ENCODE measurements around the gene OR6P1.

DNA sequence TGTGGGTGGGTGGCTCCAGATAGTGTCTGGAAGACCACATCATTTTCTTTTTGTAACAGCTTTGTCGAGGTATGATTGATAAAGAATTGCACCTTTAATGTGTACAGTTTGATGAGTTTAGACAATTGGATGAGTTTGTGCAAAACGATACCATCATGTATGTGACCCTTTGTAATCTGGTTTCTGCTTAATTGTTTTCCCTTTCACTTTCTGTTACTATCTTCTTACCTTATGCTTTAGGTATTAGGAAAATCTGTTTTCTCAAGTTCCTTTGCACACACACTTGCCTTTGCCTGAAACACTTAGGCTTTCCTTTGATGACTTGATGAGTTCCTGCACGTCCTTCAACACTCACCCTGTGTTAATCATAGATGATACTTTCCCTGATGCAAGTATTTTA, 41.5 kb upstream of the OR6P1 start:
- no peak for TF ChIP-seq POLR2A (IDR thresholded peaks at IDR 0.05)
- TF ChIP-seq, protein P1, sequence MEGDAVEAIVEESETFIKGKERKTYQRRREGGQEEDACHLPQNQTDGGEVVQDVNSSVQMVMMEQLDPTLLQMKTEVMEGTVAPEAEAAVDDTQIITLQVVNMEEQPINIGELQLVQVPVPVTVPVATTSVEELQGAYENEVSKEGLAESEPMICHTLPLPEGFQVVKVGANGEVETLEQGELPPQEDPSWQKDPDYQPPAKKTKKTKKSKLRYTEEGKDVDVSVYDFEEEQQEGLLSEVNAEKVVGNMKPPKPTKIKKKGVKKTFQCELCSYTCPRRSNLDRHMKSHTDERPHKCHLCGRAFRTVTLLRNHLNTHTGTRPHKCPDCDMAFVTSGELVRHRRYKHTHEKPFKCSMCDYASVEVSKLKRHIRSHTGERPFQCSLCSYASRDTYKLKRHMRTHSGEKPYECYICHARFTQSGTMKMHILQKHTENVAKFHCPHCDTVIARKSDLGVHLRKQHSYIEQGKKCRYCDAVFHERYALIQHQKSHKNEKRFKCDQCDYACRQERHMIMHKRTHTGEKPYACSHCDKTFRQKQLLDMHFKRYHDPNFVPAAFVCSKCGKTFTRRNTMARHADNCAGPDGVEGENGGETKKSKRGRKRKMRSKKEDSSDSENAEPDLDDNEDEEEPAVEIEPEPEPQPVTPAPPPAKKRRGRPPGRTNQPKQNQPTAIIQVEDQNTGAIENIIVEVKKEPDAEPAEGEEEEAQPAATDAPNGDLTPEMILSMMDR (IDR thresholded peaks at IDR 0.05): no peak
- no peak for TF ChIP-seq EP300 (IDR thresholded peaks at IDR 0.05)
